ENCODE results near the gene UNC5A. TPM values are rescaled to one million over a fixed set of nuclear protein-coding genes. Genes with fewer than 3 reads are reported as not detected.

The UNC5A gene
- total RNA-seq, 1 donor from 2014 or later, result not detected

GRCh38 chr5:176800024-176800423 lies 10.3 kb upstream of the UNC5A start:
- DNase-seq (ENCODE audit: low spot score), result no peak

- DNase-seq (ENCODE audit: low spot score), result no peak
These were observed 8.1 kb upstream of the UNC5A start for GRCh38 chr5:176802116-176802784.

GRCh38 chr5:176803068-176803942 lies 7.1 kb upstream of the UNC5A start:
- DNase-seq (ENCODE audit: low spot score), result no peak

GRCh38 chr5:176803943-176804498 lies 6.3 kb upstream of the UNC5A start:
- DNase-seq (ENCODE audit: low spot score), result peak; percentile 29

GRCh38 chr5:176806137-176806536 lies 4.2 kb upstream of the UNC5A start:
- DNase-seq (ENCODE audit: low spot score), result no peak

- DNase-seq (ENCODE audit: low spot score), result no peak
These were observed 747 bp upstream of the UNC5A start for GRCh38 chr5:176809544-176810080.

- no peak for DNase-seq (ENCODE audit: low spot score)
These were observed 535 bp downstream of the UNC5A start for GRCh38 chr5:176810687-176811501.

- DNase-seq (ENCODE audit: low spot score), result no peak
These were observed 2.2 kb downstream of the UNC5A start for GRCh38 chr5:176812269-176813259.

GRCh38 chr5:176813587-176814312 lies 3.4 kb downstream of the UNC5A start:
- DNase-seq (ENCODE audit: low spot score), result no peak

GRCh38 chr5:176814313-176814685 lies 3.9 kb downstream of the UNC5A start:
- DNase-seq (ENCODE audit: low spot score), result no peak

GRCh38 chr5:176814836-176815438 lies 4.6 kb downstream of the UNC5A start:
- DNase-seq (ENCODE audit: low spot score), result no peak

- no peak for DNase-seq (ENCODE audit: low spot score)
These were observed 5.8 kb downstream of the UNC5A start for GRCh38 chr5:176816043-176816745.

- DNase-seq (ENCODE audit: low spot score), result no peak
These were observed 6.5 kb downstream of the UNC5A start for GRCh38 chr5:176816791-176817347.

GRCh38 chr5:176817369-176817840 lies 7.0 kb downstream of the UNC5A start:
- no peak for DNase-seq (ENCODE audit: low spot score)

- DNase-seq (ENCODE audit: low spot score), result no peak
These were observed 7.5 kb downstream of the UNC5A start for GRCh38 chr5:176817841-176818377.

- no peak for DNase-seq (ENCODE audit: low spot score)
These were observed 8.2 kb downstream of the UNC5A start for GRCh38 chr5:176818391-176819098.

GRCh38 chr5:176819476-176819875 lies 9.1 kb downstream of the UNC5A start:
- DNase-seq (ENCODE audit: low spot score), result no peak
